GM19455 (cell line): ENCODE data around the gene TXNDC15.

Source experiments
- ATAC-seq: cut with Tn5 transposase; IDR thresholded peaks from one replicate; pipeline ENCODE4 v1.9.1; 2021; ENCODE audit not compliant: unreplicated experiment

Gene TXNDC15

GRCh38 chr5:134913795-134914194 lies 39.6 kb downstream of the TXNDC15 start:
- no peak for ATAC-seq

GRCh38 chr5:134917070-134917815 lies 43.1 kb downstream of the TXNDC15 start:
- no peak for ATAC-seq

GRCh38 chr5:134918861-134919260 lies 44.7 kb downstream of the TXNDC15 start:
- ATAC-seq: no peak

- no peak for ATAC-seq
Measured at GRCh38 chr5:134920848-134921575, 46.8 kb downstream of the TXNDC15 start.

- ATAC-seq: no peak
Measured at GRCh38 chr5:134932508-134932907, 58.3 kb downstream of the TXNDC15 start.

GRCh38 chr5:134934202-134934601 lies 60.0 kb downstream of the TXNDC15 start:
- ATAC-seq: no peak

GRCh38 chr5:134935711-134936602 lies 61.8 kb downstream of the TXNDC15 start:
- no peak for ATAC-seq

GRCh38 chr5:134937526-134937925 lies 63.4 kb downstream of the TXNDC15 start:
- no peak for ATAC-seq

- ATAC-seq: no peak
Measured at GRCh38 chr5:134938030-134938429, 63.9 kb downstream of the TXNDC15 start.

- no peak for ATAC-seq
Measured at GRCh38 chr5:134939500-134939899, 65.3 kb downstream of the TXNDC15 start.

- ATAC-seq: no peak
Measured at GRCh38 chr5:134943547-134943946, 69.4 kb downstream of the TXNDC15 start.

GRCh38 chr5:134944630-134945029 lies 70.5 kb downstream of the TXNDC15 start:
- no peak for ATAC-seq

GRCh38 chr5:134945041-134945440 lies 70.9 kb downstream of the TXNDC15 start:
- ATAC-seq: no peak

- no peak for ATAC-seq
Measured at GRCh38 chr5:134948911-134949310, 74.7 kb downstream of the TXNDC15 start.

- no peak for ATAC-seq
Measured at GRCh38 chr5:134949316-134949715, 75.1 kb downstream of the TXNDC15 start.
